ENCODE measurements around the gene L1CAM. TPM values are rescaled to one million over a fixed set of nuclear protein-coding genes. Genes with fewer than 3 reads are reported as not detected.

The L1CAM gene
- polyA plus RNA-seq, 3 donors: 0.55 TPM; not detected in 2

- H3K27me3 ChIP-seq (ENCODE audit: control insufficient read depth in 2 of 2, insufficient read depth in 2 of 2, low read length in 2 of 2): no peaks in the 10 kb centered on the region
- Mint-ChIP-seq H3K4me3 (no peak overlapping the region), H3K9me3 (peaks cover 0 to 8% (median 0%) of the 10 kb centered on the region in 7 donors), H3K27me3 (ENCODE audit: low read depth in 3 of 3) (peaks cover 5 to 34% (median 7%) of the 10 kb centered on the region in 3 donors), H3K36me3 (no peaks in the 10 kb centered on the region), H3K27ac (no peak overlapping the region), H3K4me1 (no peaks in the 10 kb centered on the region)
- intact Hi-C loops (cut with micrococcal nuclease): no loop called here
- no peaks in the 10 kb centered on the region for H3K9me3 ChIP-seq (replicated peaks in 1 of 2; ENCODE audit: control insufficient read depth in 1 of 2, insufficient read depth in 1 of 2, low read length in 2 of 2)
- H3K79me2 ChIP-seq (ENCODE audit: insufficient read depth, low read length): no peaks in the 10 kb centered on the region
- DNase-seq: no peak
- H3K4me3 ChIP-seq (replicated peaks in 1 of 3; ENCODE audit: low read depth in 2 of 3, low read length in 3 of 3): no peak overlapping the region
- no peak for TF ChIP-seq CTCF (IDR thresholded peaks at IDR 0.05)
- H3K4me2 ChIP-seq (replicated peaks; ENCODE audit: extremely low read depth, low read length, poor library complexity, severe bottlenecking): no peak overlapping the region
- no peak overlapping the region for H2AFZ ChIP-seq (ENCODE audit: insufficient read depth, low read depth, low read length, poor library complexity, severe bottlenecking)
- H3K27ac ChIP-seq (ENCODE audit: low read depth in 1 of 2, low read length in 2 of 2): no peak overlapping the region
- no peak overlapping the region for H3K9ac ChIP-seq (ENCODE audit: insufficient read depth, low read length, poor library complexity, severe bottlenecking)
- H3K4me1 ChIP-seq (ENCODE audit: control insufficient read depth in 1 of 2, insufficient read depth in 2 of 2, low read length in 2 of 2): no peaks in the 10 kb centered on the region
- no peaks in the 10 kb centered on the region for H3K36me3 ChIP-seq (replicated peaks in 1 of 2; ENCODE audit: control insufficient read depth in 1 of 2, insufficient read depth in 2 of 2, low read length in 2 of 2)
- H4K20me1 ChIP-seq (ENCODE audit: insufficient read depth, low read length): no peaks in the 10 kb centered on the region
- 94% methylated on average over 3 of the region's 11 CpGs for WGBS (ENCODE audit: insufficient coverage)
Observed at GRCh38 chrX:153865321-153865580, 20.7 kb downstream of the L1CAM start.

- peaks cover 0 to 10% (median 0%) of the 10 kb centered on the region in 7 donors for H3K9me3 Mint-ChIP-seq
- no peak overlapping the region for H2AFZ ChIP-seq (ENCODE audit: insufficient read depth, low read depth, low read length, poor library complexity, severe bottlenecking)
- H3K27ac Mint-ChIP-seq: no peak overlapping the region
- no peaks in the 10 kb centered on the region for H3K79me2 ChIP-seq (ENCODE audit: insufficient read depth, low read length)
- no peaks in the 10 kb centered on the region for H3K36me3 Mint-ChIP-seq
- no peaks in the 10 kb centered on the region for H3K4me1 ChIP-seq (ENCODE audit: control insufficient read depth in 1 of 2, insufficient read depth in 2 of 2, low read length in 2 of 2)
- intact Hi-C loops (cut with micrococcal nuclease): no loop called here
- no peaks in the 10 kb centered on the region for H4K20me1 ChIP-seq (ENCODE audit: insufficient read depth, low read length)
- H3K4me3 Mint-ChIP-seq: no peak overlapping the region
- H3K9ac ChIP-seq (ENCODE audit: insufficient read depth, low read length, poor library complexity, severe bottlenecking): no peak overlapping the region
- H3K4me2 ChIP-seq (replicated peaks; ENCODE audit: extremely low read depth, low read length, poor library complexity, severe bottlenecking): no peak overlapping the region
- H3K36me3 ChIP-seq (replicated peaks in 1 of 2; ENCODE audit: control insufficient read depth in 1 of 2, insufficient read depth in 2 of 2, low read length in 2 of 2): no peaks in the 10 kb centered on the region
- no peaks in the 10 kb centered on the region for H3K9me3 ChIP-seq (replicated peaks in 1 of 2; ENCODE audit: control insufficient read depth in 1 of 2, insufficient read depth in 1 of 2, low read length in 2 of 2)
- no peaks in the 10 kb centered on the region for H3K27me3 ChIP-seq (ENCODE audit: control insufficient read depth in 2 of 2, insufficient read depth in 2 of 2, low read length in 2 of 2)
- H3K4me3 ChIP-seq (replicated peaks in 1 of 3; ENCODE audit: low read depth in 2 of 3, low read length in 3 of 3): no peak overlapping the region
- WGBS (ENCODE audit: insufficient coverage): 97% methylated on average over 5 of the region's 30 CpGs
- peaks cover 5 to 39% (median 7%) of the 10 kb centered on the region in 3 donors for H3K27me3 Mint-ChIP-seq (ENCODE audit: low read depth in 3 of 3)
- DNase-seq: no peak
- H3K4me1 Mint-ChIP-seq: no peaks in the 10 kb centered on the region
- no peak overlapping the region for H3K27ac ChIP-seq (ENCODE audit: low read depth in 1 of 2, low read length in 2 of 2)
- no peak for TF ChIP-seq CTCF (IDR thresholded peaks at IDR 0.05)
Observed at GRCh38 chrX:153864561-153865320, 21.2 kb downstream of the L1CAM start.

All from CD14-positive monocyte (primary cell).